ENCODE data around the gene AGMO.

GRCh38 chr7:15252181-15252580, 309.6 kb downstream of the AGMO start:
- TF ChIP-seq, protein P1, sequence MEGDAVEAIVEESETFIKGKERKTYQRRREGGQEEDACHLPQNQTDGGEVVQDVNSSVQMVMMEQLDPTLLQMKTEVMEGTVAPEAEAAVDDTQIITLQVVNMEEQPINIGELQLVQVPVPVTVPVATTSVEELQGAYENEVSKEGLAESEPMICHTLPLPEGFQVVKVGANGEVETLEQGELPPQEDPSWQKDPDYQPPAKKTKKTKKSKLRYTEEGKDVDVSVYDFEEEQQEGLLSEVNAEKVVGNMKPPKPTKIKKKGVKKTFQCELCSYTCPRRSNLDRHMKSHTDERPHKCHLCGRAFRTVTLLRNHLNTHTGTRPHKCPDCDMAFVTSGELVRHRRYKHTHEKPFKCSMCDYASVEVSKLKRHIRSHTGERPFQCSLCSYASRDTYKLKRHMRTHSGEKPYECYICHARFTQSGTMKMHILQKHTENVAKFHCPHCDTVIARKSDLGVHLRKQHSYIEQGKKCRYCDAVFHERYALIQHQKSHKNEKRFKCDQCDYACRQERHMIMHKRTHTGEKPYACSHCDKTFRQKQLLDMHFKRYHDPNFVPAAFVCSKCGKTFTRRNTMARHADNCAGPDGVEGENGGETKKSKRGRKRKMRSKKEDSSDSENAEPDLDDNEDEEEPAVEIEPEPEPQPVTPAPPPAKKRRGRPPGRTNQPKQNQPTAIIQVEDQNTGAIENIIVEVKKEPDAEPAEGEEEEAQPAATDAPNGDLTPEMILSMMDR (conservative IDR thresholded peaks at IDR 0.05; ENCODE audit: low read depth in 2 of 2), result no peak
- no peak for TF ChIP-seq POLR2AphosphoS5 (IDR thresholded peaks at IDR 0.05; ENCODE audit: low read depth)
- no peak for TF ChIP-seq REST (IDR thresholded peaks at IDR 0.05; ENCODE audit: unreplicated experiment)
- no peak for TF ChIP-seq JUNB (IDR thresholded peaks at IDR 0.05; ENCODE audit: unreplicated experiment)
- no peak for TF ChIP-seq NANOG (IDR thresholded peaks at IDR 0.05; ENCODE audit: borderline replicate concordance)
- TF ChIP-seq CREB1 (CRISPR knock-in tag; IDR thresholded peaks at IDR 0.05; ENCODE audit: low read depth), result no peak
